Activated CD4-positive, alpha-beta T cell treated with anti-CD3 and anti-CD28 coated beads, Interleukin-2, amount 50 U/mL, for 4 hours (primary cell): ENCODE data around the gene ERVV-1.
"Not testable (repeated sequence)": the region's sequence is repeated elsewhere in the genome, so short reads cannot be mapped to it uniquely, and the experiment has no call there.

Source experiments
- DNase-seq, 2 experiments: peaks; one replicate each; pipeline ENCODE4 v3.0.0-alpha.2; 2020

Gene ERVV-1

GRCh38 chr19:53028306-53028705 lies 14.6 kb downstream of the ERVV-1 start:
- not testable (repeated sequence) for DNase-seq

GRCh38 chr19:53034054-53034453 lies 20.3 kb downstream of the ERVV-1 start:
- DNase-seq, result no peak

- DNase-seq, result no peak
Observed at GRCh38 chr19:53034948-53035675, 21.4 kb downstream of the ERVV-1 start.

GRCh38 chr19:53037101-53038097 lies 23.7 kb downstream of the ERVV-1 start:
- DNase-seq, result no peak

GRCh38 chr19:53041366-53041765 lies 27.6 kb downstream of the ERVV-1 start:
- DNase-seq, result no peak

- no peak for DNase-seq
Observed at GRCh38 chr19:53045536-53045935, 31.8 kb downstream of the ERVV-1 start.

GRCh38 chr19:53047379-53047778 lies 33.7 kb downstream of the ERVV-1 start:
- no peak for DNase-seq

GRCh38 chr19:53055117-53055516 lies 41.4 kb downstream of the ERVV-1 start:
- DNase-seq, result no peak

GRCh38 chr19:53057904-53058580 lies 44.3 kb downstream of the ERVV-1 start:
- DNase-seq, result no peak
